ENCODE results near the gene PDPK1.
"Not testable (repeated sequence)": the region's sequence is repeated elsewhere in the genome, so short reads cannot be mapped to it uniquely, and the experiment has no call there.

Gene PDPK1

GRCh38 chr16:2611877-2612276 lies 74.1 kb downstream of the PDPK1 start:
- DNase-seq (ENCODE audit: low read depth) = not testable (repeated sequence)

GRCh38 chr16:2613251-2613650 lies 75.4 kb downstream of the PDPK1 start:
- DNase-seq (ENCODE audit: low read depth) = not testable (repeated sequence)

GRCh38 chr16:2614761-2615191 lies 77.0 kb downstream of the PDPK1 start:
- DNase-seq (ENCODE audit: low read depth) = no peak

- DNase-seq (ENCODE audit: low read depth) = not testable (repeated sequence)
Measured at GRCh38 chr16:2618964-2619363, 81.1 kb downstream of the PDPK1 start.

- DNase-seq (ENCODE audit: low read depth) = not testable (repeated sequence)
Measured at GRCh38 chr16:2619628-2620027, 81.8 kb downstream of the PDPK1 start.

GRCh38 chr16:2620870-2621269 lies 83.0 kb downstream of the PDPK1 start:
- not testable (repeated sequence) for DNase-seq (ENCODE audit: low read depth)

- not testable (repeated sequence) for DNase-seq (ENCODE audit: low read depth)
Measured at GRCh38 chr16:2621395-2621794, 83.6 kb downstream of the PDPK1 start.

GRCh38 chr16:2627075-2627474 lies 89.3 kb downstream of the PDPK1 start:
- not testable (repeated sequence) for DNase-seq (ENCODE audit: low read depth)

- not testable (repeated sequence) for DNase-seq (ENCODE audit: low read depth)
Measured at GRCh38 chr16:2631203-2631602, 93.4 kb downstream of the PDPK1 start.

GRCh38 chr16:2632291-2632690 lies 94.5 kb downstream of the PDPK1 start:
- not testable (repeated sequence) for DNase-seq (ENCODE audit: low read depth)

- not testable (repeated sequence) for DNase-seq (ENCODE audit: low read depth)
Measured at GRCh38 chr16:2639071-2639721, 101.4 kb downstream of the PDPK1 start.

- not testable (repeated sequence) for DNase-seq (ENCODE audit: low read depth)
Measured at GRCh38 chr16:2639722-2640072, 101.9 kb downstream of the PDPK1 start.

GRCh38 chr16:2642561-2642960 lies 104.7 kb downstream of the PDPK1 start:
- not testable (repeated sequence) for DNase-seq (ENCODE audit: low read depth)

- not testable (repeated sequence) for DNase-seq (ENCODE audit: low read depth)
Measured at GRCh38 chr16:2644754-2645453, 107.1 kb downstream of the PDPK1 start.

- not testable (repeated sequence) for DNase-seq (ENCODE audit: low read depth)
Measured at GRCh38 chr16:2651268-2651871, 113.5 kb downstream of the PDPK1 start.
